ENCODE data around the gene SSH3. TPM values are rescaled to one million over a fixed set of nuclear protein-coding genes. Genes with fewer than 3 reads are reported as not detected.

The SSH3 gene
- total RNA-seq, 2 donors from 2014 or later, result 70.9 to 101 TPM

DNA sequence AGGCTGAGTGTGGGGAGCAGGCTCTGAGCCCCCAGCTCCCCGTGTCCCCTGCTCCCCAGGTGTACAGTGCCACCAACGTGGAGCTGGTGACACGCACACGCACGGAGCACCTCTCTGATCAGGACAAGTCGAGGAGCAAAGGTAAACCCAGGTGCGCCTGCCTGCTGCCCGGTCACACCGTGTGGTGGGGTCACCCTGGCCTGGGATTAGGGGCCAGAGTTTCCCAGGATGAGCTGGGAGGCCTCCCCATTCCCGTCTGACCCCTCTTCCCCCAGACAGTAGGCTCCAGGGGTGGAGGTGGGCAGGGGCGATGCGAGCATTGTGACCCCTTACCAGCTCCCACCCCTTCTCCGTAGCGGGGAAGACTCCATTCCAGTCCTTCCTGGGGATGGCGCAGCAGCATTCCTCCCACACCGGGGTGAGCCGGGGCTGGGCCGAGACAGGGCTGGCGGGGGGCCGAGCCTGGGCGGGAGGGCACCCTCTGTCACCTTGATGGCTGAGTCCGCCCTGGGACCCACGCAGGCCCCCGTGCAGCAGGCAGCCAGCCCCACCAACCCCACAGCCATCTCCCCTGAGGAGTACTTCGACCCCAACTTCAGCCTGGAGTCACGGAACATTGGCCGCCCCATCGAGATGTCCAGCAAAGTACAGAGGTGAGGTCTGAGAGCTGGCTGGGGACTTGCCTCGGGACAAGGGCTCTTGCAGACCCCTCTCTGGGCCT is 3.7 kb upstream of the SSH3 start:
- TF ChIP-seq POLR2AphosphoS5 (IDR thresholded peaks at IDR 0.05), result no peak
- TF ChIP-seq, protein P1, sequence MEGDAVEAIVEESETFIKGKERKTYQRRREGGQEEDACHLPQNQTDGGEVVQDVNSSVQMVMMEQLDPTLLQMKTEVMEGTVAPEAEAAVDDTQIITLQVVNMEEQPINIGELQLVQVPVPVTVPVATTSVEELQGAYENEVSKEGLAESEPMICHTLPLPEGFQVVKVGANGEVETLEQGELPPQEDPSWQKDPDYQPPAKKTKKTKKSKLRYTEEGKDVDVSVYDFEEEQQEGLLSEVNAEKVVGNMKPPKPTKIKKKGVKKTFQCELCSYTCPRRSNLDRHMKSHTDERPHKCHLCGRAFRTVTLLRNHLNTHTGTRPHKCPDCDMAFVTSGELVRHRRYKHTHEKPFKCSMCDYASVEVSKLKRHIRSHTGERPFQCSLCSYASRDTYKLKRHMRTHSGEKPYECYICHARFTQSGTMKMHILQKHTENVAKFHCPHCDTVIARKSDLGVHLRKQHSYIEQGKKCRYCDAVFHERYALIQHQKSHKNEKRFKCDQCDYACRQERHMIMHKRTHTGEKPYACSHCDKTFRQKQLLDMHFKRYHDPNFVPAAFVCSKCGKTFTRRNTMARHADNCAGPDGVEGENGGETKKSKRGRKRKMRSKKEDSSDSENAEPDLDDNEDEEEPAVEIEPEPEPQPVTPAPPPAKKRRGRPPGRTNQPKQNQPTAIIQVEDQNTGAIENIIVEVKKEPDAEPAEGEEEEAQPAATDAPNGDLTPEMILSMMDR (IDR thresholded peaks at IDR 0.05), result no peak
- TF ChIP-seq POLR2A (IDR thresholded peaks at IDR 0.05), result no peak
- WGBS, result 94% methylated on average over 26 of the region's 29 CpGs
- no peaks in the 10 kb centered on the region for H3K9me3 ChIP-seq
- no peaks in the 10 kb centered on the region for H3K27me3 ChIP-seq (replicated peaks; ENCODE audit: insufficient read depth)
- H3K27ac ChIP-seq, result no peak overlapping the region
- intact Hi-C loops (cut with DNase I), result loop anchor here (5.0 kb wide), 1 partner anchor 32 kb away; the partner anchor contains the start of gene GRK2
- peaks cover 13% of the 10 kb centered on the region for H3K4me1 ChIP-seq (replicated peaks)
- peaks cover 0 to 9% of the 10 kb centered on the region in 2 donors for H3K36me3 ChIP-seq
- DNase-seq (ENCODE audit: low spot score), result no peak
- no peak overlapping the region for H3K4me3 ChIP-seq

GRCh38 chr11:67300256-67300755 is 3.0 kb upstream of the SSH3 start:
- peaks cover 0 to 9% of the 10 kb centered on the region in 2 donors for H3K36me3 ChIP-seq
- WGBS, result 95% methylated on average over 13 of the region's 13 CpGs
- peaks cover 13% of the 10 kb centered on the region for H3K4me1 ChIP-seq (replicated peaks)
- no peak overlapping the region for H3K4me3 ChIP-seq
- intact Hi-C loops (cut with DNase I), result loop anchor here (5.0 kb wide), 1 partner anchor 33 kb away; the partner anchor contains the start of gene GRK2
- H3K27me3 ChIP-seq (replicated peaks; ENCODE audit: insufficient read depth), result no peaks in the 10 kb centered on the region
- DNase-seq (ENCODE audit: low spot score), result no peak
- H3K9me3 ChIP-seq, result no peaks in the 10 kb centered on the region
- TF ChIP-seq, protein P1 (IDR thresholded peaks at IDR 0.05), result no peak
- TF ChIP-seq POLR2A (IDR thresholded peaks at IDR 0.05) (no peak), POLR2AphosphoS5 (IDR thresholded peaks at IDR 0.05) (no peak)
- no peak overlapping the region for H3K27ac ChIP-seq

- Histone ChIP-seq H3K27ac (no peak overlapping the region), H3K27me3 (replicated peaks; ENCODE audit: insufficient read depth) (no peaks in the 10 kb centered on the region), H3K36me3 (peaks cover 0 to 9% of the 10 kb centered on the region in 2 donors), H3K4me1 (replicated peaks) (peaks cover 13% of the 10 kb centered on the region), H3K9me3 (no peaks in the 10 kb centered on the region), H3K4me3 (no peak overlapping the region)
- DNase-seq (ENCODE audit: low spot score), result no peak
- 86% methylated on average over 22 of the region's 22 CpGs for WGBS
- intact Hi-C loops (cut with DNase I), result loop anchor here (5.0 kb wide), 1 partner anchor 34 kb away; the partner anchor contains the start of gene GRK2
- TF ChIP-seq POLR2A (IDR thresholded peaks at IDR 0.05), result no peak
- TF ChIP-seq, protein P1 (IDR thresholded peaks at IDR 0.05), result no peak
- no peak for TF ChIP-seq POLR2AphosphoS5 (IDR thresholded peaks at IDR 0.05)
Measured at GRCh38 chr11:67300756-67301312, 2.5 kb upstream of the SSH3 start.

- Histone ChIP-seq H3K9me3 (no peaks in the 10 kb centered on the region), H3K4me1 (replicated peaks) (peaks cover 13% of the 10 kb centered on the region), H3K4me3 (no peak overlapping the region), H3K27me3 (replicated peaks; ENCODE audit: insufficient read depth) (no peaks in the 10 kb centered on the region), H3K36me3 (peaks cover 0 to 9% of the 10 kb centered on the region in 2 donors), H3K27ac (peak overlapping the region; percentile 89 to 91)
- DNase-seq (ENCODE audit: low spot score), result no peak
- 91% methylated on average over 28 of the region's 28 CpGs for WGBS
- TF ChIP-seq, protein P1 (IDR thresholded peaks at IDR 0.05), result no peak
- TF ChIP-seq POLR2AphosphoS5 (IDR thresholded peaks at IDR 0.05) (no peak), POLR2A (IDR thresholded peaks at IDR 0.05) (no peak)
- intact Hi-C loops (cut with DNase I), result loop anchor here (5.0 kb wide), 1 partner anchor 34 kb away; the partner anchor contains the start of gene GRK2
Measured at GRCh38 chr11:67301313-67301921, 1.9 kb upstream of the SSH3 start.

Data from prostate gland (tissue), 2 donors.